Loucy (cell line): Measurements from ENCODE around the gene ITSN1.

Experiments
- H2AFZ ChIP-seq: fragments of 200-600 bp; sonication (generic); 2 replicates; pipeline ENCODE4 v1.6.0; 2016; ENCODE audit warnings: antibody characterized with exemption, mild to moderate bottlenecking, low read length, moderate library complexity
- H3F3A ChIP-seq: fragments of 200-600 bp; 2 replicates; pipeline ENCODE4 v1.6.0; 2016; ENCODE audit warnings: antibody characterized with exemption, low read depth, mild to moderate bottlenecking
- H3K27me3 ChIP-seq: fragments of 200-600 bp; sonication (generic); 2 replicates; pipeline ENCODE4 v1.6.1; 2014; ENCODE audit warnings: low read length, mild to moderate bottlenecking; ENCODE audit not compliant: insufficient read depth, poor library complexity, severe bottlenecking
- H3K36me3 ChIP-seq: fragments of 200-600 bp; sonication (generic); 2 replicates; pipeline ENCODE4 v1.6.1; 2016; ENCODE audit warnings: low read length; ENCODE audit not compliant: insufficient read depth
- H3K4me1 ChIP-seq: fragments of 200-600 bp; sonication (generic); 2 replicates; pipeline ENCODE4 v1.5.1; 2014; ENCODE audit warnings: low read length, mild to moderate bottlenecking; ENCODE audit not compliant: insufficient read depth, poor library complexity, severe bottlenecking
- H3K4me2 ChIP-seq: fragments of 200-600 bp; sonication (generic); 2 replicates; pipeline ENCODE4 v1.6.0; 2014; ENCODE audit warnings: antibody characterized with exemption, low read length, low read depth, mild to moderate bottlenecking; ENCODE audit not compliant: poor library complexity, severe bottlenecking
- H3K4me3 ChIP-seq: fragments of 200-600 bp; sonication (generic); 2 replicates; pipeline ENCODE4 v1.5.1; 2014; ENCODE audit warnings: low read length, mild to moderate bottlenecking, mixed read lengths; ENCODE audit not compliant: poor library complexity, severe bottlenecking
- H3K79me2 ChIP-seq: fragments of 200-600 bp; sonication (generic); 2 replicates; pipeline ENCODE4 v1.6.1; 2014; ENCODE audit warnings: low read length; ENCODE audit not compliant: insufficient read depth
- H3K9ac ChIP-seq: fragments of 200-600 bp; sonication (generic); 2 replicates; pipeline ENCODE4 v1.6.0; 2014; ENCODE audit warnings: mild to moderate bottlenecking, low read depth, low read length, moderate library complexity; ENCODE audit not compliant: poor library complexity, severe bottlenecking
- H3K9me2 ChIP-seq: fragments of 200-600 bp; sonication (generic); replicated peaks from 2 replicates; pipeline ENCODE4 v1.6.1; 2016; ENCODE audit warnings: low read depth, low read length, mixed read lengths
- H3K9me3 ChIP-seq: fragments of 200-600 bp; sonication (generic); 2 replicates; pipeline ENCODE4 v1.6.1; 2014; ENCODE audit warnings: mild to moderate bottlenecking, antibody characterized with exemption, low read length, low read depth; ENCODE audit not compliant: insufficient read depth
- H4K20me1 ChIP-seq: fragments of 200-600 bp; sonication (generic); 2 replicates; pipeline ENCODE4 v1.6.0; 2014; ENCODE audit warnings: antibody characterized with exemption, low read length, mild to moderate bottlenecking; ENCODE audit not compliant: insufficient read depth, poor library complexity, severe bottlenecking
- EZH2phosphoT487 ChIP-seq: fragments of 200-600 bp; IDR thresholded peaks from 2 replicates; pipeline ENCODE4 v1.6.1; 2018; ENCODE audit warnings: antibody characterized with exemption, mild to moderate bottlenecking, moderate library complexity, borderline replicate concordance
- TF ChIP-seq, protein P1 (sequence below): fragments of 200-600 bp; sonication (generic); conservative IDR thresholded peaks from 2 replicates; pipeline ENCODE4 v1.5.1; 2014; ENCODE audit warnings: mild to moderate bottlenecking, antibody characterized with exemption, low read length

Gene ITSN1

GRCh38 chr21:33660406-33660805, 18.1 kb downstream of the ITSN1 start:
- peaks cover 28% of the 10 kb centered on the region for H3K79me2 ChIP-seq
- H3K36me3 ChIP-seq = no peaks in the 10 kb centered on the region
- no peak overlapping the region for H3K4me2 ChIP-seq
- no peak for TF ChIP-seq EZH2phosphoT487
- TF ChIP-seq, protein P1, sequence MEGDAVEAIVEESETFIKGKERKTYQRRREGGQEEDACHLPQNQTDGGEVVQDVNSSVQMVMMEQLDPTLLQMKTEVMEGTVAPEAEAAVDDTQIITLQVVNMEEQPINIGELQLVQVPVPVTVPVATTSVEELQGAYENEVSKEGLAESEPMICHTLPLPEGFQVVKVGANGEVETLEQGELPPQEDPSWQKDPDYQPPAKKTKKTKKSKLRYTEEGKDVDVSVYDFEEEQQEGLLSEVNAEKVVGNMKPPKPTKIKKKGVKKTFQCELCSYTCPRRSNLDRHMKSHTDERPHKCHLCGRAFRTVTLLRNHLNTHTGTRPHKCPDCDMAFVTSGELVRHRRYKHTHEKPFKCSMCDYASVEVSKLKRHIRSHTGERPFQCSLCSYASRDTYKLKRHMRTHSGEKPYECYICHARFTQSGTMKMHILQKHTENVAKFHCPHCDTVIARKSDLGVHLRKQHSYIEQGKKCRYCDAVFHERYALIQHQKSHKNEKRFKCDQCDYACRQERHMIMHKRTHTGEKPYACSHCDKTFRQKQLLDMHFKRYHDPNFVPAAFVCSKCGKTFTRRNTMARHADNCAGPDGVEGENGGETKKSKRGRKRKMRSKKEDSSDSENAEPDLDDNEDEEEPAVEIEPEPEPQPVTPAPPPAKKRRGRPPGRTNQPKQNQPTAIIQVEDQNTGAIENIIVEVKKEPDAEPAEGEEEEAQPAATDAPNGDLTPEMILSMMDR = no peak
- H3K4me3 ChIP-seq = no peak overlapping the region
- no peaks in the 10 kb centered on the region for H3K27me3 ChIP-seq
- no peaks in the 10 kb centered on the region for H4K20me1 ChIP-seq
- no peaks in the 10 kb centered on the region for H3K9me3 ChIP-seq
- peaks cover 22% of the 10 kb centered on the region for H3K4me1 ChIP-seq
- no peaks in the 10 kb centered on the region for H3F3A ChIP-seq
- H3K9me2 ChIP-seq = no peaks in the 10 kb centered on the region
- H2AFZ ChIP-seq = no peak overlapping the region
- no peak overlapping the region for H3K9ac ChIP-seq

- Histone ChIP-seq H3F3A (no peaks in the 10 kb centered on the region), H3K79me2 (peaks cover 28% of the 10 kb centered on the region), H3K27me3 (no peaks in the 10 kb centered on the region), H4K20me1 (no peaks in the 10 kb centered on the region), H3K4me2 (no peak overlapping the region), H3K36me3 (no peaks in the 10 kb centered on the region), H3K4me3 (no peak overlapping the region), H3K9me3 (no peaks in the 10 kb centered on the region), H3K9me2 (no peaks in the 10 kb centered on the region), H3K9ac (no peak overlapping the region), H2AFZ (no peak overlapping the region), H3K4me1 (peaks cover 19% of the 10 kb centered on the region)
- no peak for TF ChIP-seq EZH2phosphoT487
- TF ChIP-seq, protein P1 = no peak
These were observed 18.8 kb downstream of the ITSN1 start for GRCh38 chr21:33661146-33661545.

- Histone ChIP-seq H3K4me1 (peaks cover 16% of the 10 kb centered on the region), H3K9me3 (no peaks in the 10 kb centered on the region), H3F3A (no peaks in the 10 kb centered on the region), H3K4me3 (no peak overlapping the region), H4K20me1 (no peaks in the 10 kb centered on the region), H3K9me2 (no peaks in the 10 kb centered on the region), H3K79me2 (peaks cover 23% of the 10 kb centered on the region; the same call in 1 of the 2 replicates), H3K27me3 (no peaks in the 10 kb centered on the region), H3K9ac (no peak overlapping the region), H3K36me3 (no peaks in the 10 kb centered on the region), H2AFZ (no peak overlapping the region), H3K4me2 (no peak overlapping the region)
- no peak for TF ChIP-seq EZH2phosphoT487
- TF ChIP-seq, protein P1 = no peak
These were observed 19.7 kb downstream of the ITSN1 start for GRCh38 chr21:33662046-33662445.
